Large intestine (tissue), 3 donors: Measurements from ENCODE around the gene ARHGEF1. TPM values are rescaled to one million over a fixed set of nuclear protein-coding genes. Genes with fewer than 3 reads are reported as not detected.
"Not testable (repeated sequence)": the region's sequence is repeated elsewhere in the genome, so short reads cannot be mapped to it uniquely, and the experiment has no call there.

Experiments
- DNase-seq, 2 donors: peaks; one replicate each; pipeline versions ENCODE4 v3.0.0 to v3.0.0-alpha.2; 2013
- H3K27ac ChIP-seq: one replicate; pipeline ENCODE4 v1.5.1; 2013; ENCODE audit warnings: low read length
- H3K27me3 ChIP-seq: 2 replicates; pipeline ENCODE4 v1.6.1; 2013; ENCODE audit warnings: low read length; ENCODE audit not compliant: control insufficient read depth, insufficient read depth
- H3K36me3 ChIP-seq: 2 replicates; pipeline ENCODE4 v1.6.1; 2013; ENCODE audit warnings: low read length; ENCODE audit not compliant: control insufficient read depth, insufficient read depth
- H3K4me1 ChIP-seq: one replicate; pipeline ENCODE4 v1.6.1; 2013; ENCODE audit warnings: low read length; ENCODE audit not compliant: control insufficient read depth, insufficient read depth
- H3K4me3 ChIP-seq: one replicate; pipeline ENCODE4 v1.5.1; 2013; ENCODE audit warnings: low read length
- H3K9me3 ChIP-seq: one replicate; pipeline ENCODE4 v1.6.1; 2013; ENCODE audit warnings: mild to moderate bottlenecking, low read depth, low read length, moderate library complexity; ENCODE audit not compliant: control insufficient read depth
- WGBS: methylation state at CpG from one replicate; pipeline ENCODE4 v1.1.5; 2013; ENCODE audit warnings: low lambda C conversion rate; ENCODE audit not compliant: insufficient coverage; 5-methylcytosine and 5-hydroxymethylcytosine counted together
- polyA plus RNA-seq: library from polyadenylated mRNA; unstranded; fragments of 120-200 nt; gene quantifications from one replicate; pipeline ENCODE4 v1.2.1, GENCODE V29; 2013

ARHGEF1 gene
- polyA plus RNA-seq, 1 donor, result 63.6 TPM

DNA sequence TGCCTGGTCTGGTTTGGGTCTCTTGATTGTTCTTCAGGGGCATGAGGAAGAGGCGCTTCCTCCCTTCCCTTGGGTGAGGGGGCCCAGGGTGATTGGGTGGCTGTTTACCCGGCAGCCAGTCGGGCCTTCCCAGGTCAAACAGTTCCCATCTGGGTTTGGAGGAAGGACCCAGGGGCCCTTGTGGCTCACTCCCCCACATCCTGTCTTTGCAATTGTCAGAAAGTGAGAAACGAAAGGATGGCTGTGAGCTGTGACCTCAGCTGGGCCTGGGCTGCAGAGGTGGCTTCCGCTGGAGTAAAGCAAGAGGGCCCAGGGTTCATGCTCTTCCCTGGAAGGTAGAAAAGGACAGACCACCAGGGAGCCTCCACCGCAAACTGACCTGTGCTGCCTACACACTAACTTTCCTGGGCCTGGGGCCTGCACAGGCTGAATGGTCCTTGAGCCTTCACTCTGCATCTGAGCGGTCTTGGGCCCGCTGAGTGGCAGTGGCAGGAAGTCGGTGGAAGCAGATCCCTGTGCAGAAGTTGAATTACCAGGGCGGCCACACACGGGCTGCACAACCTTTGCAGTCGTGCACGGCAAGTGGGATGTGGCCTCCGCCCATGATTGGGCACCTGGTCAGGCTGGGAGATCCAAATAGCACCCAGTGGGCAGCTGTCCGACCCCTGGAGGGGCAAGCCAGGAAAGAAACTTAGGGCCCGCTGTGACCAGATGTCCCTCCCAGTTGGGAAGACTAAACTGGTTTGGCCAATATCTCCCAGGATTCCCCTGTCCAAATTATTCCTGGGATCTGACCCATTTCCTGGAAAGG is 11.2 kb upstream of the ARHGEF1 start:
- H3K4me3 ChIP-seq, result no peak overlapping the region
- H3K36me3 ChIP-seq, result peaks cover 49% of the 10 kb centered on the region
- no peak overlapping the region for H3K27ac ChIP-seq
- no CpG with 5 or more reads among the region's 16 CpGs for WGBS
- peak in 1 of 2 donors; percentile 39 for DNase-seq
- H3K4me1 ChIP-seq, result peaks cover 17% of the 10 kb centered on the region
- no peaks in the 10 kb centered on the region for H3K27me3 ChIP-seq
- no peaks in the 10 kb centered on the region for H3K9me3 ChIP-seq

- no peak overlapping the region for H3K4me3 ChIP-seq
- 93% methylated on average over 2 of the region's 12 CpGs for WGBS
- H3K4me1 ChIP-seq, result peaks cover 17% of the 10 kb centered on the region
- H3K9me3 ChIP-seq, result no peaks in the 10 kb centered on the region
- H3K27me3 ChIP-seq, result peaks cover under 1% of the 10 kb centered on the region
- peaks cover 45% of the 10 kb centered on the region for H3K36me3 ChIP-seq
- H3K27ac ChIP-seq, result no peak overlapping the region
- no peak for DNase-seq
Measured at GRCh38 chr19:41872384-41872774, 10.6 kb upstream of the ARHGEF1 start.

DNA sequence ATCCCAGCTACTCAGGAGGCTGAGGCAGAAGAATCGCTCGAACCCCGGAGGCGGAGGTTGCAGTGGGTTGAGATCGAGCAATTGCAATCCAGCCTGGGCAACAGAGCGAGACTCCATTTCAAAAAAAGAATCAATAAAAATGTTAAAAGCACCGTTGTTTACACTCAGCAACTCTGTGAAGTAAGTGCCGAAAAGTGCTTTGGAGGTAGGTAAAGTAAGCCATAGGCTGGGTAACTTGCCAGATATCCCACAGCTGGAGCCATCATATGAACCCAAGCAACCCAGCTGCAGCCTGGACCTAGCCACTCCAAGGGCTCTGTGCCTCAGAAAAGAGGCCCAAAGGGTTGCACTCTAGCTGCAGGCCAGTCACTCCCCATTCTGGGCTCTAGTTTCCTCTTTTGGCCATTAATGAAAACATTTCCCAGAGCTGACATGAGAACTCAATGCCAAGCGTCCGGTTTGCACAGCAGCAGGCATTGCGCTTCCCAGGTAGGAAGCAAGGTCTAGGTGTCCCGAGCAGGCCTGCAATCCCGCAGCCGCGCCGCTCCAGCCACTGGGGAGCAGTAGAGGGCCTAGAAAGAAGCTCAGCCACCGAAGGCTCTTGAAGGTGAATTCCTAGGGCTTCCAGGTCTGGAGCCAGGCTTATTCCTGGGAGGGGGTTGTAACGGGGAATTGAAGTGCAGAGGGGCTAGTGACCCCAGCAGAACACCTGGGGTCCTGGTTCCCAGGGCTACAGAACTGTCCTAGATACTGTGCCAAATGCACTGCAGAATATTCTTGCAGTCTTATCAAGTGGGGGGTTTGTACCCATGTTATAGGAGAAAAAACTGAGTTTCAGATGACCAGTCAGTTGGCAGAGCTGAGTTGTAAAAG is 10.0 kb upstream of the ARHGEF1 start:
- H3K9me3 ChIP-seq, result no peaks in the 10 kb centered on the region
- H3K4me1 ChIP-seq, result peaks cover 15% of the 10 kb centered on the region
- H3K36me3 ChIP-seq, result peaks cover 40% of the 10 kb centered on the region
- no CpG with 5 or more reads among the region's 18 CpGs for WGBS
- DNase-seq, result peak; percentile 57 to 76
- no peak overlapping the region for H3K27ac ChIP-seq
- H3K4me3 ChIP-seq, result no peak overlapping the region
- H3K27me3 ChIP-seq, result peaks cover 6% of the 10 kb centered on the region

DNA sequence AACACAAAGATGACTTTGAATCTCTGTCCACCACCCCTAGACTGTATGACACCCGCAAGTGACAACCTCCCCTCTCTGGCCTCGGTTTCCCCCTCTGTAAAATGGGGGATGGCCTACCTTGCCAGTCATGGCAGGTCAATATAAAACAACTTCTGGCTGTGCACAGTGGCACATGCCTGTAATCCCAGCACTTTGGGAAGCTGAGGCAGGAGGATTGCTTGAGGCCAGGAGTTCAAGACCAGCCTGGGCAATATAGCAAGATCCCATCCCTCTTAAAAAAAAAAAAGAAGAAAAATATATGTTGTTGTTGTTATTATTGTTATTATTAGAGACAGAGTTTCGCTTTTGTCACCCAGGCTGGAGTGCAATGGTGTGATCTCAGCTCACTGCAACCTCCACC is 7.0 kb upstream of the ARHGEF1 start:
- peaks cover 15% of the 10 kb centered on the region for H3K36me3 ChIP-seq
- not testable (repeated sequence) for H3K9me3 ChIP-seq, DNase-seq, H3K27ac ChIP-seq, H3K4me3 ChIP-seq, H3K27me3 ChIP-seq, H3K4me1 ChIP-seq
- WGBS, result no CpG with 5 or more reads among the region's 3 CpGs

- Histone ChIP-seq H3K4me3 (no peak within 1 kb of the TSS), H3K27ac (no peak within 1 kb of the TSS), H3K27me3 (peaks cover 13% of the 10 kb centered on the region), H3K36me3 (peaks cover 3% of the 10 kb centered on the region), H3K4me1 (no peaks in the 10 kb centered on the region), H3K9me3 (no peaks in the 10 kb centered on the region)
- no peak for DNase-seq
- no CpG with 5 or more reads among the region's 9 CpGs for WGBS
Measured at GRCh38 chr19:41876847-41877832, 5.8 kb upstream of the ARHGEF1 start, which contains the start of gene CD79A. TSS of gene CD79A (plus strand) at chr19:41877279. CDS start at chr19:41877305, 26 bp downstream.

GRCh38 chr19:41877916-41878905 is 4.8 kb upstream of the ARHGEF1 start:
- Histone ChIP-seq H3K36me3 (no peaks in the 10 kb centered on the region), H3K27ac (no peak overlapping the region), H3K27me3 (peaks cover 18% of the 10 kb centered on the region), H3K4me3 (no peak overlapping the region), H3K4me1 (no peaks in the 10 kb centered on the region), H3K9me3 (no peaks in the 10 kb centered on the region)
- no CpG with 5 or more reads among the region's 17 CpGs for WGBS
- no peak for DNase-seq

DNA sequence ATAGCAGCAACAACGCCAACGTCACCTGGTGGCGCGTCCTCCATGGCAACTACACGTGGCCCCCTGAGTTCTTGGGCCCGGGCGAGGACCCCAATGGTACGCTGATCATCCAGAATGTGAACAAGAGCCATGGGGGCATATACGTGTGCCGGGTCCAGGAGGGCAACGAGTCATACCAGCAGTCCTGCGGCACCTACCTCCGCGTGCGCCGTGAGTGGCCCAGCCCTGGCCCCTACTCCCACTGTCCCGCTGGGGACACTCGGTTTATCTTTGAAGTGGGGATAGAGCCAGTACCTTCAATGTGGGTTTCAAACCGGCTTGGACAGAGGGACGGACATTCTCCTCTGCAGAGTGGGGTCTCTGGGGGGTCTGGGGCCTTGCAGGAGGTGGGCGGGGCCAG is 3.9 kb upstream of the ARHGEF1 start:
- no peak overlapping the region for H3K4me3 ChIP-seq
- H3K27me3 ChIP-seq, result peaks cover 20% of the 10 kb centered on the region
- WGBS, result no CpG with 5 or more reads among the region's 21 CpGs
- no peaks in the 10 kb centered on the region for H3K9me3 ChIP-seq
- H3K4me1 ChIP-seq, result no peaks in the 10 kb centered on the region
- H3K27ac ChIP-seq, result no peak overlapping the region
- DNase-seq, result no peak
- no peaks in the 10 kb centered on the region for H3K36me3 ChIP-seq

- DNase-seq, result no peak
- Histone ChIP-seq H3K27me3 (peaks cover 20% of the 10 kb centered on the region), H3K36me3 (no peaks in the 10 kb centered on the region), H3K4me1 (peaks cover 2% of the 10 kb centered on the region), H3K27ac (no peak overlapping the region), H3K4me3 (no peak overlapping the region), H3K9me3 (no peaks in the 10 kb centered on the region)
- no CpG with 5 or more reads among the region's 7 CpGs for WGBS
Measured at GRCh38 chr19:41879670-41880328, 3.2 kb upstream of the ARHGEF1 start.

- Histone ChIP-seq H3K4me3 (no peak overlapping the region), H3K9me3 (no peaks in the 10 kb centered on the region), H3K4me1 (peaks cover 6% of the 10 kb centered on the region), H3K36me3 (no peaks in the 10 kb centered on the region), H3K27me3 (peaks cover 20% of the 10 kb centered on the region), H3K27ac (no peak overlapping the region)
- no CpG with 5 or more reads among the region's 5 CpGs for WGBS
- DNase-seq, result no peak
Measured at GRCh38 chr19:41880329-41880708, 2.7 kb upstream of the ARHGEF1 start.
